Measurements from ENCODE around the gene FZD10. TPM values are rescaled to one million over a fixed set of nuclear protein-coding genes. Genes with fewer than 3 reads are reported as not detected.

Gene FZD10
- total and polyA plus RNA-seq, 4 experiments from 2014 or later = not detected

GRCh38 chr12:130203151-130203550, 40.9 kb downstream of the FZD10 start:
- no peaks in the 10 kb centered on the region for H3K27me3 ChIP-seq (ENCODE audit: insufficient read depth, low read length)
- H3K27me3 Mint-ChIP-seq = no peaks in the 10 kb centered on the region
- H3K4me3 Mint-ChIP-seq = no peak overlapping the region
- no peak overlapping the region for H3K27ac ChIP-seq (ENCODE audit: low read depth, low read length)
- H3K4me1 Mint-ChIP-seq = no peaks in the 10 kb centered on the region
- H3K36me3 Mint-ChIP-seq = no peaks in the 10 kb centered on the region
- no peaks in the 10 kb centered on the region for H3K36me3 ChIP-seq (ENCODE audit: insufficient read depth, low read length)
- ChIA-PET CTCF (ENCODE audit: partially characterized antibody) (no interaction called here), POLR2A (ENCODE audit: partially characterized antibody) (no interaction called here)
- H3K4me3 ChIP-seq (ENCODE audit: low read length in 2 of 2) = no peak overlapping the region
- intact Hi-C loops (cut with micrococcal nuclease) = no loop called here
- no peaks in the 10 kb centered on the region for H3K9me3 ChIP-seq (ENCODE audit: control insufficient read depth in 1 of 2, low read length in 2 of 2)
- H3K9me3 Mint-ChIP-seq = peaks cover 0 to 10% (median 6%) of the 10 kb centered on the region in 8 donors
- H3K27ac Mint-ChIP-seq = no peak overlapping the region
- no peak for DNase-seq
- no peaks in the 10 kb centered on the region for H3K4me1 ChIP-seq (ENCODE audit: insufficient read depth, low read length)

- no peak overlapping the region for H3K4me3 Mint-ChIP-seq
- Histone ChIP-seq H3K9me3 (ENCODE audit: control insufficient read depth in 1 of 2, low read length in 2 of 2) (no peaks in the 10 kb centered on the region), H3K4me3 (ENCODE audit: low read length in 2 of 2) (no peak overlapping the region), H3K36me3 (ENCODE audit: insufficient read depth, low read length) (no peaks in the 10 kb centered on the region), H3K27me3 (ENCODE audit: insufficient read depth, low read length) (no peaks in the 10 kb centered on the region), H3K27ac (ENCODE audit: low read depth, low read length) (no peak overlapping the region), H3K4me1 (ENCODE audit: insufficient read depth, low read length) (no peaks in the 10 kb centered on the region)
- no peaks in the 10 kb centered on the region for H3K27me3 Mint-ChIP-seq
- peaks cover 0 to 10% (median 6%) of the 10 kb centered on the region in 8 donors for H3K9me3 Mint-ChIP-seq
- no peak overlapping the region for H3K27ac Mint-ChIP-seq
- H3K4me1 Mint-ChIP-seq = no peaks in the 10 kb centered on the region
- ChIA-PET POLR2A (ENCODE audit: partially characterized antibody) (no interaction called here), CTCF (ENCODE audit: partially characterized antibody) (no interaction called here)
- H3K36me3 Mint-ChIP-seq = no peaks in the 10 kb centered on the region
- no peak for DNase-seq
- intact Hi-C loops (cut with micrococcal nuclease) = no loop called here
Measured at GRCh38 chr12:130204541-130204953, 42.3 kb downstream of the FZD10 start.

- Histone ChIP-seq H3K4me3 (ENCODE audit: low read length in 2 of 2) (no peak overlapping the region), H3K27me3 (ENCODE audit: insufficient read depth, low read length) (no peaks in the 10 kb centered on the region), H3K36me3 (ENCODE audit: insufficient read depth, low read length) (no peaks in the 10 kb centered on the region), H3K27ac (ENCODE audit: low read depth, low read length) (no peak overlapping the region), H3K9me3 (ENCODE audit: control insufficient read depth in 1 of 2, low read length in 2 of 2) (no peaks in the 10 kb centered on the region), H3K4me1 (ENCODE audit: insufficient read depth, low read length) (no peaks in the 10 kb centered on the region)
- Mint-ChIP-seq H3K27ac (no peak overlapping the region), H3K27me3 (no peaks in the 10 kb centered on the region), H3K36me3 (no peaks in the 10 kb centered on the region), H3K4me1 (no peaks in the 10 kb centered on the region), H3K4me3 (no peak overlapping the region), H3K9me3 (peaks cover 0 to 10% (median 4%) of the 10 kb centered on the region in 8 donors)
- ChIA-PET POLR2A (ENCODE audit: partially characterized antibody) (no interaction called here), CTCF (ENCODE audit: partially characterized antibody) (no interaction called here)
- DNase-seq = no peak
- intact Hi-C loops (cut with micrococcal nuclease) = no loop called here
Measured at GRCh38 chr12:130205495-130205894, 43.2 kb downstream of the FZD10 start.

DNA sequence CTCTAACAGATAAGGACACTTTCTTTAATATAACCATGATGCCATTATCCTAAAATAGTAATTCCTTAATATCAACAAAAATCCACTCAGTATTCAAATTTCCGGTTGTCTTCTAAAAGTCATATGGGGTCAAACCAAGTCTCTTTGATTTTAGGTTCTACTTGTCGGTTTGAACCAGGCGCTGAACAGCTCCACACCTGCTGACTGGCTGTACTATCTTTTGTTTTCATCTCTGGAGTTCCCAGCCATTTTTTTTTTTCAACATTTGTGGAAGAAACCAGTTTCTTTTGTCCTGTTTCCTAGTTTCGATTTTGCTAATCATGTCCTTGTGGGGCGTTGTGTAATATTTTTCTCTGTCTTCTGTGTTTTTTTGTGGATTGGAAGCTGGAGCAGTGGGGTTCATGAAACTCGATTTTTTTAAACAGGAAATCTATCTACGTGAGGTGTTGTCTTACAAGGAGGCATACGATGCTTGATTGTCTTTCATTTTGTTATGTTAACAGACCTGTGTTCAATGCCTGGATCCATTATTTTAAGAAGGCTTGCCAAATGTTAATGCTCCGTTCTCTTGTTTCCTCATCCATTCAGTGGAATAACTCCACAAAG, 50.2 kb downstream of the FZD10 start:
- H3K4me1 ChIP-seq (ENCODE audit: insufficient read depth, low read length) = no peaks in the 10 kb centered on the region
- H3K9me3 ChIP-seq (ENCODE audit: control insufficient read depth in 1 of 2, low read length in 2 of 2) = no peaks in the 10 kb centered on the region
- ChIA-PET POLR2A (ENCODE audit: partially characterized antibody) (no interaction called here), CTCF (ENCODE audit: partially characterized antibody) (no interaction called here)
- peaks cover 0 to 10% (median 6%) of the 10 kb centered on the region in 8 donors for H3K9me3 Mint-ChIP-seq
- intact Hi-C loops (cut with micrococcal nuclease) = no loop called here
- no peaks in the 10 kb centered on the region for H3K27me3 ChIP-seq (ENCODE audit: insufficient read depth, low read length)
- H3K36me3 ChIP-seq (ENCODE audit: insufficient read depth, low read length) = no peaks in the 10 kb centered on the region
- H3K27me3 Mint-ChIP-seq = peaks cover 0 to 3% of the 10 kb centered on the region in 2 donors
- no peak overlapping the region for H3K4me3 ChIP-seq (ENCODE audit: low read length in 2 of 2)
- no peaks in the 10 kb centered on the region for H3K4me1 Mint-ChIP-seq
- no peak overlapping the region for H3K27ac Mint-ChIP-seq
- H3K36me3 Mint-ChIP-seq = no peaks in the 10 kb centered on the region
- H3K4me3 Mint-ChIP-seq = no peak overlapping the region
- no peak for DNase-seq
- H3K27ac ChIP-seq (ENCODE audit: low read depth, low read length) = no peak overlapping the region

- H3K4me1 Mint-ChIP-seq = no peaks in the 10 kb centered on the region
- Histone ChIP-seq H3K27me3 (ENCODE audit: insufficient read depth, low read length) (no peaks in the 10 kb centered on the region), H3K27ac (ENCODE audit: low read depth, low read length) (no peak overlapping the region), H3K36me3 (ENCODE audit: insufficient read depth, low read length) (no peaks in the 10 kb centered on the region), H3K4me1 (ENCODE audit: insufficient read depth, low read length) (no peaks in the 10 kb centered on the region), H3K4me3 (ENCODE audit: low read length in 2 of 2) (no peak overlapping the region), H3K9me3 (ENCODE audit: control insufficient read depth in 1 of 2, low read length in 2 of 2) (no peaks in the 10 kb centered on the region)
- H3K9me3 Mint-ChIP-seq = peaks cover 0 to 11% (median 6%) of the 10 kb centered on the region in 8 donors
- no peak overlapping the region for H3K4me3 Mint-ChIP-seq
- peaks cover 0 to 3% of the 10 kb centered on the region in 2 donors for H3K27me3 Mint-ChIP-seq
- H3K36me3 Mint-ChIP-seq = no peaks in the 10 kb centered on the region
- POLR2A ChIA-PET (ENCODE audit: partially characterized antibody) = no interaction called here
- no peak overlapping the region for H3K27ac Mint-ChIP-seq
- CTCF ChIA-PET (ENCODE audit: partially characterized antibody) = no interaction called here
- intact Hi-C loops (cut with micrococcal nuclease) = no loop called here
- DNase-seq = no peak
Measured at GRCh38 chr12:130213249-130213648, 51.0 kb downstream of the FZD10 start.

DNA sequence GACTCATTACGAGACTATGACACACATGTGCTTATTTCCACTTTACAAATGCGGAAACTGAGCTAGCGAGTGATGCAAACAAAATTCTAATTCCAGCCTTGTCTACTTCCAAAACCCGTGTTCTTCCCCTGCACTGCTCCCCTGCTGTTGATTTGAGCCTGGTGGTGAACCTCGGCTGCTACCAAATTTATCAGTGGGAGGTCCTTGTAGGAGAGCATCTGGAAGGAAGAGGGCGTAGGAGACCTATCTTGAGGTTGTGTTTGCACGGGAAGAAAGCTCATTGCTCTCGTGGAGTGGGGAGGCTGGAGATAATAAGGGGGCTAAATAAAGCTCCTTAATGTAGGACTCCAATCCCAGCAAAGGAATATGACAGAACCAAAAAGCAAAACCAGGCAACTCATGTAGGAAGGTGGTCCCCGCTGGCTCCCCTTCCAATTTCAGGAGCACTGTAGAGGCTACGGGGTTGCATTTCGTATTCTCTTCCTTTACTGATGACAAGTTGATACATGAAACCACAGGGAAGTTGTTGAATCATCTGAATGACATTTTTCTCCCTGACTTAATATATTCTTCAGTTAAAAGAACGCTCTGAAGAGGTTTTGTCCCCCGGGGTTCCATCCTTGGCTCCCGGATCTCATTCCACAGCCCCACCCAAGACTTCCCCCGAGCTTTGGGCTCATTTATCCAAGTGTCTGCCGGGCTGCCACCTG, 52.6 kb downstream of the FZD10 start:
- intact Hi-C loops (cut with micrococcal nuclease) = no loop called here
- no peaks in the 10 kb centered on the region for H3K36me3 Mint-ChIP-seq

More for the DNA sequence above, 52.6 kb downstream of the FZD10 start:
- CTCF ChIA-PET (ENCODE audit: partially characterized antibody) = no interaction called here
- Histone ChIP-seq H3K9me3 (ENCODE audit: control insufficient read depth in 1 of 2, low read length in 2 of 2) (no peaks in the 10 kb centered on the region), H3K4me1 (ENCODE audit: insufficient read depth, low read length) (no peaks in the 10 kb centered on the region), H3K27me3 (ENCODE audit: insufficient read depth, low read length) (no peaks in the 10 kb centered on the region), H3K4me3 (ENCODE audit: low read length in 2 of 2) (no peak overlapping the region), H3K27ac (ENCODE audit: low read depth, low read length) (no peak overlapping the region), H3K36me3 (ENCODE audit: insufficient read depth, low read length) (no peaks in the 10 kb centered on the region)
- POLR2A ChIA-PET (ENCODE audit: partially characterized antibody) = no interaction called here
- Mint-ChIP-seq H3K27me3 (peaks cover 0 to 6% of the 10 kb centered on the region in 2 donors), H3K4me3 (no peak overlapping the region), H3K4me1 (no peaks in the 10 kb centered on the region), H3K27ac (peak overlapping the region in 1 of 7 donors; percentile 71), H3K9me3 (peaks cover 0 to 15% (median 8%) of the 10 kb centered on the region in 8 donors)
- no peak for DNase-seq

Data from CD4-positive, alpha-beta memory T cell (primary cell).